GM21381 (cell line): Measurements from ENCODE around the gene AGO4.
"Not testable (repeated sequence)": the region's sequence is repeated elsewhere in the genome, so short reads cannot be mapped to it uniquely, and the experiment has no call there.

Experiments
- ATAC-seq: cut with Tn5 transposase; IDR thresholded peaks from one replicate; pipeline ENCODE4 v1.9.1; 2021; ENCODE audit warnings: mild to moderate bottlenecking, moderate library complexity; ENCODE audit not compliant: unreplicated experiment

The AGO4 gene

GRCh38 chr1:35810096-35810881 is 2.5 kb downstream of the AGO4 start:
- ATAC-seq, result no peak

- ATAC-seq, result not testable (repeated sequence)
These were observed 4.9 kb downstream of the AGO4 start for GRCh38 chr1:35812754-35813153.

- ATAC-seq, result no peak
These were observed 17.4 kb downstream of the AGO4 start for GRCh38 chr1:35825255-35825654.

- no peak for ATAC-seq
These were observed 24.6 kb downstream of the AGO4 start for GRCh38 chr1:35832276-35832905.

- no peak for ATAC-seq
These were observed 25.6 kb downstream of the AGO4 start for GRCh38 chr1:35833395-35833794.

- ATAC-seq, result no peak
These were observed 26.4 kb downstream of the AGO4 start for GRCh38 chr1:35834218-35834617.

GRCh38 chr1:35835398-35835797 is 27.6 kb downstream of the AGO4 start:
- ATAC-seq, result no peak

- no peak for ATAC-seq
These were observed 28.9 kb downstream of the AGO4 start for GRCh38 chr1:35836734-35837133.

- ATAC-seq, result no peak
These were observed 31.0 kb downstream of the AGO4 start for GRCh38 chr1:35838693-35839245.

- ATAC-seq, result no peak
These were observed 37.0 kb downstream of the AGO4 start for GRCh38 chr1:35844826-35845225.

- no peak for ATAC-seq
These were observed 38.0 kb downstream of the AGO4 start for GRCh38 chr1:35845766-35846165.

- no peak for ATAC-seq
These were observed 40.2 kb downstream of the AGO4 start for GRCh38 chr1:35847935-35848565.

GRCh38 chr1:35850051-35850450 is 42.2 kb downstream of the AGO4 start:
- no peak for ATAC-seq

GRCh38 chr1:35850716-35851115 is 42.9 kb downstream of the AGO4 start:
- ATAC-seq, result no peak

- ATAC-seq, result no peak
These were observed 43.5 kb downstream of the AGO4 start for GRCh38 chr1:35851132-35851869.

GRCh38 chr1:35852241-35852640 is 44.4 kb downstream of the AGO4 start:
- no peak for ATAC-seq

GRCh38 chr1:35854989-35855700 is 47.3 kb downstream of the AGO4 start:
- no peak for ATAC-seq

GRCh38 chr1:35856964-35857363 is 49.1 kb downstream of the AGO4 start:
- no peak for ATAC-seq

GRCh38 chr1:35857830-35858229 is 50.0 kb downstream of the AGO4 start:
- ATAC-seq, result no peak

GRCh38 chr1:35860696-35861095 is 52.9 kb downstream of the AGO4 start:
- ATAC-seq, result no peak
